ENCODE measurements around the gene KIFC1.

The KIFC1 gene

DNA sequence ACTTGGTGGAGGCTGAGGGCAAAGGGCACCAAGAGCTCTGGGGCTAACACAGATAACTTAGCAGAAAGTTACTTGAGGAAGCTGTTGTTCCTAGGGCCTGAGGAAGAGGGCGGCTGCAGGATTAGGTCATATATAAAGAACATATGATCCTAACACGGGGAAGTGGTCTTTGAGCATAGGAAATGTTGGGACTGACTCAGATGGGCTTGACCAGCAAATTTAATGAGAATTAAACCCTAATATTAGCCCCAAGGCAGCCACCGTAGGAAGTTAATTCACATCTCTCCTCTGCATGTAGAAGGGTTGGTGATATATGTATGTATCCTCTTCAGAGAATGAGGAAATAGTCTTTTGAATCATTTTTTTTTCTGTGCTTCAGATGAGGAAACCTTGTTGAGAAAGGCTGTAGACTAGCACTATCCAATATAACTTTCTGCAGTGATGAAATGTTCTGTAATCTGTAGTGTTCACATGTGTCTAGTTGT lies 53.5 kb downstream of the KIFC1 start:
- no peak for DNase-seq

GRCh38 chr6:33446356-33446755 lies 54.7 kb downstream of the KIFC1 start:
- DNase-seq, result no peak

- no peak for DNase-seq
Observed at GRCh38 chr6:33450434-33450833, 58.8 kb downstream of the KIFC1 start.

- no peak for DNase-seq
Observed at GRCh38 chr6:33451606-33452005, 60.0 kb downstream of the KIFC1 start.

DNA sequence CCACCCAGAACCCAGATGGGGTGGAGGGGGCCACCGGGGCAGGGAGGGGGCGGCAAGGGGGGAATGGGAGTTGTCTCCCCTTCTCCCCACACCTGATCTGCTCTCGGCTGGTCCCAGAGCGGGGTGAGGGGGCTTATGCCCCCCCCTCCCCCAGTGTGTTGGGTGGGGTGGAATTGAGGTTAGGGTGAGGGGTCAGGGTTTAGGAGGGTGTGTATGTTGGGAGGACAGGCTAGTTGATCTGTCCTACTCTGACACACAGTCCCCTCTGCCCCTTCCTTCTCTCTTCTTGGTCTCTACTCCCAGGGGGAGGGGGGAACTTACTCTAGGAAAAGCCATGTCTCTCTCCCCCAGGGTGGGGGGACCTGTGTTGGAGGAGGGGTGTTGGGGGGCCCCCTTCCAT lies 60.9 kb downstream of the KIFC1 start:
- DNase-seq, result no peak

GRCh38 chr6:33453393-33454008 lies 61.9 kb downstream of the KIFC1 start:
- DNase-seq, result no peak

DNA sequence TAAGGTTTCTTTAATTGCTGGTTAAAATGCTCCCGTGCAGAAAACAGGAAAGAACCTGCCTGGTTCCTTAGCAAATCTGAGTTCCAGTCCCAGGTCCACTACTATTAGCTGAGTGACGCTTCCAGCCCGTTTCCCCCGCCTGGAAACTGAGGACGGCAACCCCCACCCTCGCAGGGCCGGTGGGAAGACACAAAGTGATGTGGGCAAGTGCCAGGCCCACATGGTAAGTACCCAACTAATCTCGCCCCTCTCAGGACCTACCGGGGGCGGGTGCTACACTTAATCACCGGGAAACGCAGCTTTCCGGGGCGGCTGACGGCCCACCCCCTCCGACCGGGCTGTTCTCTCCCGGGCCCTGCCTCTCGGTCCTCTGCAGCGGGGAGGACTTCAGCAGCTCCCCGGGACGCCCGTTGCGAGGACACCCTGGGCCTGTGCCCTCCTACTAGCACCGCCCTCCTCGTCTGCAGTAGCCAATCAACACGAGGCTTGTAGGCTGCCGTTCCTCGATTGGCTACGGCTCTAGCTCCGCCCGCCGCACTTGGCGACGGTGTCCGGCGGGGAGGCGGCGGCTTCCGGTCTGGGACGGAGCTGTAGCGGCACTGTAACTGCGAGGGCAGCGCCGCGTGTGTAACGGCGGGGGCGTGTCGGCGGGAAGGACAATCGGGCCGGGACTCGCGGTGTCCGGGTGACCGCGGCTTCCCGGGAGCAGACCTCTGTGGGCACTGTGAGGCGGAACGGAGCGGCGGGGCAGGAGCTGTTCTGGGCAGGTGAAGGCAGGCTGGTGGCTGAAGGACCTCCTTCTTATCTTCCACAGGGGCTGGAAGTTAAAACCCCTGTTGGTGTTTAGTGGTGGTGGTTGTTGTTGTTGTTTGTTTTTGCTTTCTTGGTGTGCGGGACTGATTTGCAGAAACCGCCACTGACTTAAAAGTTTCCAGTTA lies 62.7 kb downstream of the KIFC1 start, which contains the start of gene ZBTB9:
TSS of gene ZBTB9 (plus strand) at position 568 of the 938 bp plus-strand sequence. CDS start 525 bp downstream, outside the sequence.
- DNase-seq, result peak; percentile 88

- DNase-seq, result no peak
Observed at GRCh38 chr6:33455051-33455450, 63.4 kb downstream of the KIFC1 start.

- no peak for DNase-seq
Observed at GRCh38 chr6:33456156-33456555, 64.5 kb downstream of the KIFC1 start.

- DNase-seq, result no peak
Observed at GRCh38 chr6:33458676-33459075, 67.1 kb downstream of the KIFC1 start.

DNA sequence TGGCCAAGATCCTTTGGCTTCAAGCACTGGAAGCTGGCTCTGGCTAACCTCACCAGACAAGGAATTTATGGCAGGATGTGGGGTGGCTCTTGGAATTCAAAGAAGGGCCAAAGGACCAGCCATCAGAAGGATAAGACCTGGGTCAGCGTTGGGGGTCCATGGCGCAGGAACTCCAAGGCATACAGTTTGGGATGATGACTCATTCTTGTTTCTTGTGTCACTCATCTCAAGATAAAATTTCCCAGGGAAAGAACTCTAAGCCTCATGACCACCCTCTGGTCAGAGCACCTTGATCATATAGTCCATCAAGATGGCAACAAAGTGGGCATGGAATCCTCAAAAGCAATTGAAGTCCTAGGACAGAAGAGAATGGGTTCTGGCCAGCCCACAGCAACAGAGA lies 67.6 kb downstream of the KIFC1 start:
- DNase-seq, result no peak
